Esophagus muscularis mucosa (tissue), 4 donors: Measurements from ENCODE around the gene STK33. TPM values are rescaled to one million over a fixed set of nuclear protein-coding genes. Genes with fewer than 3 reads are reported as not detected.

Source experiments
- DNase-seq: peaks from one replicate; pipeline ENCODE4 v3.0.0-alpha.2; 2017; ENCODE audit errors: extremely low spot score
- H3K27ac ChIP-seq, 4 donors: fragments of 200-600 bp; sonication (generic); replicated peaks in 1 of 4; 1 replicate in 3 of 4; 2 replicates in 1 of 4; pipeline ENCODE4 v1.5.1; 2016 to 2019; ENCODE audit warnings: mild to moderate bottlenecking in 1 of 4
- H3K27me3 ChIP-seq, 4 donors: fragments of 200-600 bp; sonication (generic); one replicate each; pipeline versions ENCODE4 v1.5.1 to v1.6.0; 2016 to 2019
- H3K36me3 ChIP-seq, 4 donors: fragments of 200-600 bp; sonication (generic); one replicate each; pipeline ENCODE4 v1.5.1; 2016 to 2019
- H3K4me1 ChIP-seq, 4 donors: fragments of 200-600 bp; sonication (generic); one replicate each; pipeline ENCODE4 v1.5.1; 2016 to 2019
- H3K4me3 ChIP-seq, 4 donors: fragments of 200-600 bp; sonication (generic); 1 replicate in 2 of 4; 2 replicates in 2 of 4; pipeline ENCODE4 v1.5.1; 2016 to 2019; ENCODE audit warnings: mild to moderate bottlenecking in 4 of 4, moderate library complexity in 1 of 4
- H3K9me3 ChIP-seq, 4 donors: fragments of 200-600 bp; sonication (generic); 1 replicate in 3 of 4; 2 replicates in 1 of 4; pipeline ENCODE4 v1.5.1; 2016 to 2019
- EP300 ChIP-seq: sonication (generic); formaldehyde crosslinking; IDR thresholded peaks from one replicate; pipeline ENCODE4 v1.6.1; 2017; ENCODE audit warnings: antibody characterized with exemption
- POLR2A ChIP-seq: fragments of 450-650 bp; IDR thresholded peaks from one replicate; pipeline ENCODE4 v1.6.1; 2017; ENCODE audit warnings: antibody characterized with exemption, moderate library complexity, mild to moderate bottlenecking, low read depth
- POLR2AphosphoS5 ChIP-seq, 2 donors: sonication (generic); formaldehyde crosslinking; IDR thresholded peaks; one replicate each; pipeline ENCODE4 v1.6.1; 2017; ENCODE audit warnings: antibody characterized with exemption in 2 of 2
- WGBS: methylation state at CpG from one replicate; pipeline ENCODE4 v1.1.5; 2018; 5-methylcytosine and 5-hydroxymethylcytosine counted together
- intact Hi-C: fragments of 100-400 bp; cut with DNase I; formaldehyde crosslinking; loops from one replicate; pipeline ENCODE4 v1.15.1; 2023
- total RNA-seq, 4 donors: library from RNA; depleted of rRNA; stranded (reverse); fragments of >200 nt; gene quantifications; one replicate each; pipeline versions ENCODE4 v1.1.0 to v1.2.1, GENCODE V29; 2016
- TF ChIP-seq, protein P1 (sequence below), 3 experiments: fragments of 200-600 bp in 2 of 3; fragments of 450-650 bp in 1 of 3; sonication (generic) in 2 of 3; IDR thresholded peaks; one replicate each; pipeline ENCODE4 v1.5.1; 2017 to 2019; ENCODE audit warnings: antibody characterized with exemption in 3 of 3, mild to moderate bottlenecking in 2 of 3, moderate library complexity in 1 of 3

The STK33 gene
- total RNA-seq, 4 donors from 2014 or later: 12.7 to 29.1 (median 19.8) TPM

DNA sequence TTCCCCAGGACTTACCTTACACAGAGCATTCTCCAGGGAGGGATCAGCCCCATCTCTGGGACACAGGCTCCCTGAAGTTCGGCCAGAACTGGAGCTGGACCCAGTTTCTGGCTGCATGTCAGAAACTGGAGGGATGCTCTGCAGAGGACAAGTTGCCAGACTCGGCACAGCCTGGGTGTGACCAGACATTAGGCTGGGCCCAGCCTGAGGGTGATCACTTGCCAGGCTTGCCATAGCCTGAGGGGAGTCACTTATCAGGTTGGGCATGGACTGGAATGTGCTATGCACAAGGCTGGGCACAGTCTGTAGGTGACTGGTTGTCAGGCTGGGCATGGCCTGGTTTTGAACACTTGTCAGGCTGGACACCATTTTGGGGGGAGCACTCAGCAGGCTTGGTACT is 30.7 kb upstream of the STK33 start:
- intact Hi-C loops: no loop called here
- no peak for DNase-seq
- no peak for TF ChIP-seq EP300
- no peak for TF ChIP-seq POLR2A
- TF ChIP-seq, protein P1, sequence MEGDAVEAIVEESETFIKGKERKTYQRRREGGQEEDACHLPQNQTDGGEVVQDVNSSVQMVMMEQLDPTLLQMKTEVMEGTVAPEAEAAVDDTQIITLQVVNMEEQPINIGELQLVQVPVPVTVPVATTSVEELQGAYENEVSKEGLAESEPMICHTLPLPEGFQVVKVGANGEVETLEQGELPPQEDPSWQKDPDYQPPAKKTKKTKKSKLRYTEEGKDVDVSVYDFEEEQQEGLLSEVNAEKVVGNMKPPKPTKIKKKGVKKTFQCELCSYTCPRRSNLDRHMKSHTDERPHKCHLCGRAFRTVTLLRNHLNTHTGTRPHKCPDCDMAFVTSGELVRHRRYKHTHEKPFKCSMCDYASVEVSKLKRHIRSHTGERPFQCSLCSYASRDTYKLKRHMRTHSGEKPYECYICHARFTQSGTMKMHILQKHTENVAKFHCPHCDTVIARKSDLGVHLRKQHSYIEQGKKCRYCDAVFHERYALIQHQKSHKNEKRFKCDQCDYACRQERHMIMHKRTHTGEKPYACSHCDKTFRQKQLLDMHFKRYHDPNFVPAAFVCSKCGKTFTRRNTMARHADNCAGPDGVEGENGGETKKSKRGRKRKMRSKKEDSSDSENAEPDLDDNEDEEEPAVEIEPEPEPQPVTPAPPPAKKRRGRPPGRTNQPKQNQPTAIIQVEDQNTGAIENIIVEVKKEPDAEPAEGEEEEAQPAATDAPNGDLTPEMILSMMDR (IDR thresholded peaks at IDR 0.05): no peak
- TF ChIP-seq POLR2AphosphoS5 (IDR thresholded peaks at IDR 0.05): no peak

DNA sequence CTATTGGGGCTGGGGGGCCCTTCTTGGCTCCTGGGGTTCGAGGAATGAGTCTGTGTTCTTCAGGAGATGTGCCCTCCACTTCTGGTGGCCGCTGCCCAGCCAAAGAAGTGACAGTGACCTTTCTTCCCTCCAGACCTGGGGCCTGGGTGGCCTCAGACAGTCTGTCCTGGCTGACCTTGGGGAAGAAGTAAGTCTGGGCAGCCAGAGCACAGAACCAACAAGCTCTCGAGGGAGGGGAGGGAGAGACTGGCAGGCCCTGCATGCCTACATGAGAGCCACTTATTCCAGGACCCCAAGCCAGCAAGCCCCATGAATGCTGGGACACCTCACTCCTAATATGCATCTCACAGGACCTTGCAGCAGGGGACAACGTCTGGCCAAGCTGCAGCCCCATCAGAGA is 27.1 kb upstream of the STK33 start:
- Histone ChIP-seq H3K27ac (no peak overlapping the region), H3K27me3 (no peaks in the 10 kb centered on the region), H3K4me1 (no peaks in the 10 kb centered on the region), H3K9me3 (no peaks in the 10 kb centered on the region), H3K36me3 (peaks cover 8 to 97% (median 42%) of the 10 kb centered on the region in 4 donors), H3K4me3 (no peak overlapping the region)
- intact Hi-C loops: no loop called here
- TF ChIP-seq EP300 (no peak), POLR2A (no peak), POLR2AphosphoS5 (IDR thresholded peaks at IDR 0.05) (no peak)
- TF ChIP-seq, protein P1 (IDR thresholded peaks at IDR 0.05): no peak
- 94% methylated on average over 3 of the region's 4 CpGs for WGBS
- no peak for DNase-seq

More for the DNA sequence above, 30.7 kb upstream of the STK33 start:
- H3K4me1 ChIP-seq: no peaks in the 10 kb centered on the region
- H3K36me3 ChIP-seq: peaks cover 4 to 61% (median 26%) of the 10 kb centered on the region in 4 donors
- no peak overlapping the region for H3K27ac ChIP-seq
- no peak overlapping the region for H3K4me3 ChIP-seq
- H3K27me3 ChIP-seq: no peaks in the 10 kb centered on the region
- no peaks in the 10 kb centered on the region for H3K9me3 ChIP-seq
- WGBS: no CpG with 5 or more reads among the region's 2 CpGs

DNA sequence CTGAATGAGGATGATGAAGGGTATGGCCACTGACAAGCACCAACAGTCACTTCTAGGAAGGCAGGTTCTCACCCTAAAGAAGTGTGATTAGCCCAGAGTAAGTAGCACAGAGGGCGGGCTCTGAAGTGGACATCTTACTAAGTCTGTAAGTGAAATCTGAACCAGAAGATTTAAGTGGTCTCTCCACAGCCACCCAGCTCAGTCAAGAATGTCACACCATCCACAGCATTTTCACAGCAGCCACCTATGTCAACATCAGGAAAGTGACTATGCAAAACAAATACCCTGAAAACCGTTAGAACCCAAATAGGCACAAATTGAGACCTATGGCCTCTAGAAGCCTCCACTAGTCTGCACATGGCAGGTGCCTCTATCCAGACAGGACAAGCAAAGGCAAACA is 23.0 kb upstream of the STK33 start:
- no peaks in the 10 kb centered on the region for H3K27me3 ChIP-seq
- H3K9me3 ChIP-seq: no peaks in the 10 kb centered on the region
- H3K27ac ChIP-seq: no peak overlapping the region
- no peak for DNase-seq
- 72% methylated on average over 2 of the region's 2 CpGs for WGBS
- no peak overlapping the region for H3K4me3 ChIP-seq
- TF ChIP-seq POLR2AphosphoS5 (IDR thresholded peaks at IDR 0.05): no peak
- TF ChIP-seq POLR2A: no peak
- TF ChIP-seq EP300: no peak
- TF ChIP-seq, protein P1 (IDR thresholded peaks at IDR 0.05): no peak
- peaks cover 0 to 14% (median 0%) of the 10 kb centered on the region in 4 donors for H3K4me1 ChIP-seq
- intact Hi-C loops: no loop called here
- peaks cover 4 to 76% (median 24%) of the 10 kb centered on the region in 4 donors for H3K36me3 ChIP-seq

DNA sequence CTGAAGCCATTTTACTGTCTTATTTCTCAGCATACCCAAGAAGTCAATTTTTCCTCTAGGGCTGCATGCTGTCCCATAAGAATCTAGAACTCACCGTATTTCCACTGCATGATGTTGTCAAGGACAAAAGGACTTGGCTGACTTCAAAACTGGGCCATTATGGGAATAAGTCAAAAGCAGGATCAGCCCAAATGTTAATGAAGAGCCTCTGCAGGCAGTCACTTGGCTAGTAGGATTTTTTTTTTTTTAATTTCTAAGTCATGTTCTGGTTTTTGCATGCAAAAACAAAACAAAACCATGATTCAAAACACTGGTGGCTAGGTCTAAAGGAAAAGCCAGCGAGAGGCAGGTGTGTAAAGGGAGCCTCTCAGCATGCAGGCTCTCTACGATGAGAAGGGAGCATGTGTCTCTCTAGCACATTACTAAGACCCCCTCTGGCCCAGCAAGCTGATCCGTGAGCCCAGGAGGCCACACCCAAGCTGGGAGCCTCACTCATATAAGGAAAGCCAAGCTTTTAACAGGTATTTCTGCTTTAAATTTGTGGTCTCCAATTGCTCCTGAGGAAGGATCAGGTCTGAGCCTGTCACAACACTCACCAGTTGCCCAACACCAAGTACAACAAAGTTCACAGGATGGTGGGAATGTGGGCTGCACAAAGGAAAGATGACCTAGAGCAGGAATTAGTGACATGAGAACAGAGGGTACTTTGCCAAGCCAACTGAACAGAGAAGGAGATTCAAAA is 21.4 kb upstream of the STK33 start:
- Histone ChIP-seq H3K4me1 (peaks cover 0 to 24% (median 6%) of the 10 kb centered on the region in 4 donors), H3K9me3 (no peaks in the 10 kb centered on the region), H3K27ac (no peak overlapping the region), H3K36me3 (peaks cover 4 to 60% (median 18%) of the 10 kb centered on the region in 4 donors), H3K4me3 (no peak overlapping the region), H3K27me3 (no peaks in the 10 kb centered on the region)
- WGBS: 94% methylated on average over 3 of the region's 4 CpGs
- TF ChIP-seq, protein P1 (IDR thresholded peaks at IDR 0.05): no peak
- TF ChIP-seq POLR2AphosphoS5 (IDR thresholded peaks at IDR 0.05): no peak
- TF ChIP-seq POLR2A: no peak
- TF ChIP-seq EP300: no peak
- no peak for DNase-seq
- intact Hi-C loops: no loop called here
